Skin of body (tissue), 3 donors: ENCODE results near the gene FXYD1. TPM values are rescaled to one million over a fixed set of nuclear protein-coding genes. Genes with fewer than 3 reads are reported as not detected.

Experiments used
- DNase-seq: peaks from one replicate; lab custom pipeline; 2025; lab: John Stamatoyannopoulos, UW
- small RNA-seq: library from RNA; depleted of rRNA; stranded (forward); fragments of <200 nt; gene quantifications from one replicate; pipeline ENCODE3, GENCODE V24; 2014; ENCODE audit warnings: low replicate concordance
- total RNA-seq: library from RNA; depleted of rRNA; stranded (reverse); fragments of >200 nt; gene quantifications from one replicate; pipeline ENCODE4 v1.2.3, GENCODE V29; 2014

The FXYD1 gene
- total RNA-seq, 1 donor from 2014 or later: 17.4 TPM

GRCh38 chr19:35184267-35184666, 45.6 kb downstream of the FXYD1 start:
- no peak for DNase-seq

- no peak for DNase-seq
These were observed 46.3 kb downstream of the FXYD1 start for GRCh38 chr19:35184884-35185283.

Small RNA genes within 50 kb of the gene (small RNA-seq; reads per million reads assigned to genes)
- gene AC020907.2: not detected

Other genes with a start within 250 kb of the FXYD1 start
- 3.2 TPM for gene ZNF30, start 211.9 kb upstream of the FXYD1 start, total RNA-seq
- gene ZNF792, start 174.6 kb upstream of the FXYD1 start, total RNA-seq: 5.3 TPM
- gene GRAMD1A, start 138.5 kb upstream of the FXYD1 start, total RNA-seq: 32.7 TPM
- 1.4 TPM for gene SCN1B, start 108.4 kb upstream of the FXYD1 start, total RNA-seq
- gene HPN, start 97.1 kb upstream of the FXYD1 start, total RNA-seq: 0.69 TPM
- gene FXYD3, start 23.0 kb upstream of the FXYD1 start, total RNA-seq: 75.0 TPM
- 5.7 TPM for gene LGI4, start 3.8 kb upstream of the FXYD1 start, total RNA-seq
- 0.59 TPM for gene FXYD7, start 4.4 kb downstream of the FXYD1 start, total RNA-seq
- gene FXYD5, start 15.9 kb downstream of the FXYD1 start, total RNA-seq: 10.7 TPM
- gene FAM187B, start 89.9 kb downstream of the FXYD1 start, total RNA-seq: not detected
- gene LSR, start 110.2 kb downstream of the FXYD1 start, total RNA-seq: 10.5 TPM
- 37.0 TPM for gene USF2, start 130.1 kb downstream of the FXYD1 start, total RNA-seq
- gene HAMP, start 143.7 kb downstream of the FXYD1 start, total RNA-seq: not detected
- 0.69 TPM for gene MAG, start 153.3 kb downstream of the FXYD1 start, total RNA-seq
- 0.99 TPM for gene CD22, start 190.4 kb downstream of the FXYD1 start, total RNA-seq
- gene FFAR1, start 209.1 kb downstream of the FXYD1 start, total RNA-seq: not detected
- gene FFAR3, start 219.6 kb downstream of the FXYD1 start, total RNA-seq: 0.10 TPM
- gene GPR42, start 232.2 kb downstream of the FXYD1 start, total RNA-seq: not detected